Gastrocnemius medialis (tissue), 4 donors: ENCODE measurements around the gene MCM8.
"Not testable (repeated sequence)": the region's sequence is repeated elsewhere in the genome, so short reads cannot be mapped to it uniquely, and the experiment has no call there.

Experiments
- POLR2A ChIP-seq, 2 donors: fragments of 450-650 bp; IDR thresholded peaks; one replicate each; pipeline ENCODE4 v1.6.1; 2017; ENCODE audit warnings: antibody characterized with exemption in 2 of 2, mild to moderate bottlenecking in 2 of 2, moderate library complexity in 2 of 2
- TF ChIP-seq, protein P1 (sequence below), 5 experiments: fragments of 450-650 bp in 3 of 5; fragments of 200-600 bp in 2 of 5; sonication (generic) in 2 of 5; IDR thresholded peaks in 4 of 5; conservative IDR thresholded peaks in 1 of 5; 1 replicate in 4 of 5; 2 replicates in 1 of 5; pipeline ENCODE4 v1.5.1; 2016 to 2019; ENCODE audit warnings: antibody characterized with exemption in 5 of 5, mild to moderate bottlenecking in 3 of 5, moderate library complexity in 3 of 5

DNA sequence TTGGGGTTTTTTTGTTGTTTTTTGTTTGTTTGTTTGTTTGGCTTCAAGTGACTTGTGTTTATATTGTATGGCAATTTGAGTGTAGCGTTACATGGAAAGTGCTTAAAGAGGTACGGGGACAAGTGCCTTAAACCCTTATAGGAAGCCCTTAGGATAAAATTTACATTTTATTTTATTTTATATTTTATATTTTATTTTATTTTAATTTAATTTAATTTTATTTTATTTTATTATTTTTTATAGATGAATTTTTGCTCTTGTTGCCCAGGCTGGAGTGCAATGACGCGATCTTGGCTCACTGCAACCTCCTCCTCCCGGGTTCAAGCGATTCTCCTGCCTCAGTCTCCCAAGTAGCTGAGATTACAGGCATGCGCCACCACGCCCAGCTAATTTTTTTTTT is 82.5 kb downstream of the MCM8 start:
- TF ChIP-seq, protein P1, sequence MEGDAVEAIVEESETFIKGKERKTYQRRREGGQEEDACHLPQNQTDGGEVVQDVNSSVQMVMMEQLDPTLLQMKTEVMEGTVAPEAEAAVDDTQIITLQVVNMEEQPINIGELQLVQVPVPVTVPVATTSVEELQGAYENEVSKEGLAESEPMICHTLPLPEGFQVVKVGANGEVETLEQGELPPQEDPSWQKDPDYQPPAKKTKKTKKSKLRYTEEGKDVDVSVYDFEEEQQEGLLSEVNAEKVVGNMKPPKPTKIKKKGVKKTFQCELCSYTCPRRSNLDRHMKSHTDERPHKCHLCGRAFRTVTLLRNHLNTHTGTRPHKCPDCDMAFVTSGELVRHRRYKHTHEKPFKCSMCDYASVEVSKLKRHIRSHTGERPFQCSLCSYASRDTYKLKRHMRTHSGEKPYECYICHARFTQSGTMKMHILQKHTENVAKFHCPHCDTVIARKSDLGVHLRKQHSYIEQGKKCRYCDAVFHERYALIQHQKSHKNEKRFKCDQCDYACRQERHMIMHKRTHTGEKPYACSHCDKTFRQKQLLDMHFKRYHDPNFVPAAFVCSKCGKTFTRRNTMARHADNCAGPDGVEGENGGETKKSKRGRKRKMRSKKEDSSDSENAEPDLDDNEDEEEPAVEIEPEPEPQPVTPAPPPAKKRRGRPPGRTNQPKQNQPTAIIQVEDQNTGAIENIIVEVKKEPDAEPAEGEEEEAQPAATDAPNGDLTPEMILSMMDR (IDR thresholded peaks at IDR 0.05 in 4 of 5, conservative IDR thresholded peaks at IDR 0.05 in 1 of 5): not testable (repeated sequence)
- TF ChIP-seq POLR2A (IDR thresholded peaks at IDR 0.05): not testable (repeated sequence)
